ENCODE results near the gene PLA2G6. TPM values are rescaled to one million over a fixed set of nuclear protein-coding genes. Genes with fewer than 3 reads are reported as not detected.

Gene PLA2G6
- total and polyA plus RNA-seq, 2 of the 8 experiments (the other 6 are each of a cell fraction or from before 2014, with no cell fraction given): 13.2 to 21.0 TPM

DNA sequence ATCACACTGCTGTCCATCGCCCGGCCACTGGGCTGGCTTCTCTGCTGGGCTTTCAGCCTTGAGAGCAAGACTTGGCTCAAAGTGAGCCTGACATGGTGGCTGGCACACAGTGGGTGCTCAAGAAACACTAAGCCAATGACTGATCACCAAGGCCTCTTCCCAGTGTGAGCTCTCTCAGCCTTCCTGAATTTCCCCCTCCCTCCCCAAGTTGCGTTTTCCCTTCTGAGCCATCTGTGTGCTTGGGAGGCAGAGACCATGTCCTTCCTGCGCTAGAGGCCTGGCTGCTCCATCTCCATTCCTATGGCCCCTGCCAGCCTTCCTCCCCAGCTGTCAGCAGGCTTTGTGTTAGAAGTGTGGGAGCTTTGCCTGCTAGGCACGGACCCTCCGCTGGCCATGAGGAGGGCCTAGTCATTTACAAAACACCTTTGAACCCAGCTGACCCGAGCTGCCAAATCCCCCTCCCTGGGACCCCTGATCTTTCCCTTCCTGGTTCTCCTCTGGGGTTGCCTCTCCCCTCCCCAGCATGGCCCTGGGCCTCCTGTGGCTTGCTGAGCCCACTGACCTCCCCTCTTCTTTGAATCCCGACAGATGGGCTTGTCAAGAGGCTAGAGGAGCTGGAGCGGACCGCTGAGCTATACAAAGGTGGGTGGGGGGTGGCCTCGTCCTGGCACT, 111.2 kb downstream of the PLA2G6 start:
- H3K36me3 ChIP-seq (ENCODE audit: control insufficient read depth in 2 of 4, insufficient read depth in 4 of 4, low read length in 3 of 4): peaks cover 3 to 20% (median 13%) of the 10 kb centered on the region in 4 experiments; a peak in 7 of 8 replicates
- H3K56ac ChIP-seq (replicated peaks; ENCODE audit: insufficient read length, low read depth, low read length): no peak overlapping the region
- H3K23me2 ChIP-seq (ENCODE audit: low read depth, low read length): no peaks in the 10 kb centered on the region
- H4K5ac ChIP-seq (ENCODE audit: insufficient read length, low read depth, low read length): no peak overlapping the region
- H2AFZ ChIP-seq (ENCODE audit: low read length): no peak overlapping the region
- no peak overlapping the region for H3K4me2 ChIP-seq (ENCODE audit: insufficient read depth in 1 of 2, low read depth in 2 of 2, low read length in 2 of 2)
- H3K9ac ChIP-seq (replicated peaks in 1 of 4; ENCODE audit: extremely low read depth in 1 of 4, low read depth in 3 of 4, low read length in 3 of 4): 0 out of 7 replicates have a peak overlapping the region, but pooled peaks of 1 of the 4 experiments have one; percentile 11
- no peak overlapping the region for H3K14ac ChIP-seq (ENCODE audit: insufficient read length)
- H2BK15ac ChIP-seq (ENCODE audit: low read length): no peak overlapping the region
- H3K18ac ChIP-seq (ENCODE audit: extremely low read depth, low read length): no peak overlapping the region
- no peak overlapping the region for H3K4ac ChIP-seq (replicated peaks; ENCODE audit: insufficient read length, low read depth, low read length)
- H2BK5ac ChIP-seq (ENCODE audit: low read depth, low read length): no peak overlapping the region
- no peak overlapping the region; the same call in 1 of the 2 replicates for H3K27ac ChIP-seq (ENCODE audit: low read depth, low read length)
- no peak overlapping the region for H2BK20ac ChIP-seq (ENCODE audit: low read length)
- no peak overlapping the region for H2BK120ac ChIP-seq (replicated peaks; ENCODE audit: low read depth, low read length)
- no peak overlapping the region for H4K8ac ChIP-seq (ENCODE audit: extremely low read depth, insufficient read depth, low read length)
- no peak overlapping the region for H3K23ac ChIP-seq (ENCODE audit: insufficient read length)
- DNase-seq (ENCODE audit: low read depth in 1 of 2, low spot score in 2 of 2) (no peak), FAIRE-seq (no peak)
- no peaks in the 10 kb centered on the region for H3K79me2 ChIP-seq (ENCODE audit: control insufficient read depth in 1 of 2, insufficient read depth in 2 of 2, low read length in 2 of 2)
- no peak overlapping the region for H2BK12ac ChIP-seq (ENCODE audit: low read depth, low read length)
- H2AK5ac ChIP-seq (ENCODE audit: low read depth, low read length): no peak overlapping the region
- WGBS, 2 experiments (ENCODE audit: extremely low coverage in 1 of 2, insufficient coverage in 1 of 2, insufficient read length in 1 of 2, insufficient replicate concordance in 2 of 2, low coverage in 1 of 2, low lambda C conversion rate in 2 of 2, missing lambda C conversion rate in 1 of 2): 87% methylated on average over 11 of the region's 11 CpGs; no CpG with 5 or more reads in 1 of the 2 experiments
- ChIA-PET POLR2A (ENCODE audit: partially characterized antibody) (interaction anchor here (0.8 to 1.5 kb wide), 4 partner anchors 13 to 107 kb away, joined by 3 to 5 read pairs (median 4); no protein-coding TSS in a partner anchor), CTCF (ENCODE audit: partially characterized antibody) (interaction anchor here (0.7 to 12.5 kb wide), 9 partner anchors 9 to 160 kb away, joined by 3 to 264 read pairs (median 8); partner anchors contain the start of genes PICK1 and SLC16A8)
- H4K91ac ChIP-seq (replicated peaks; ENCODE audit: insufficient read length, low read length): no peak overlapping the region
- peaks cover 0 to 6% of the 10 kb centered on the region in 2 experiments for H4K20me1 ChIP-seq (replicated peaks in 1 of 2; ENCODE audit: control insufficient read depth in 1 of 2, insufficient read depth in 2 of 2, low read length in 2 of 2)
- H3K4me1 ChIP-seq (replicated peaks in 1 of 4; ENCODE audit: control insufficient read depth in 3 of 4, insufficient read depth in 4 of 4, low read length in 3 of 4): no peaks in the 10 kb centered on the region
- H3K9me3 ChIP-seq (ENCODE audit: insufficient read depth in 2 of 2, low read depth in 1 of 2, low read length in 1 of 2): no peaks in the 10 kb centered on the region
- no peaks in the 10 kb centered on the region for H3K27me3 ChIP-seq (replicated peaks in 1 of 4; ENCODE audit: control insufficient read depth in 3 of 4, extremely low read depth in 1 of 4, insufficient read depth in 3 of 4, low read length in 3 of 4)
- TF ChIP-seq YY1 (IDR thresholded peaks at IDR 0.05; ENCODE audit: low read depth, low read length): no peak
- no peak for TF ChIP-seq SIRT6 (IDR thresholded peaks at IDR 0.05; ENCODE audit: low read length)
- TF ChIP-seq, protein P1, sequence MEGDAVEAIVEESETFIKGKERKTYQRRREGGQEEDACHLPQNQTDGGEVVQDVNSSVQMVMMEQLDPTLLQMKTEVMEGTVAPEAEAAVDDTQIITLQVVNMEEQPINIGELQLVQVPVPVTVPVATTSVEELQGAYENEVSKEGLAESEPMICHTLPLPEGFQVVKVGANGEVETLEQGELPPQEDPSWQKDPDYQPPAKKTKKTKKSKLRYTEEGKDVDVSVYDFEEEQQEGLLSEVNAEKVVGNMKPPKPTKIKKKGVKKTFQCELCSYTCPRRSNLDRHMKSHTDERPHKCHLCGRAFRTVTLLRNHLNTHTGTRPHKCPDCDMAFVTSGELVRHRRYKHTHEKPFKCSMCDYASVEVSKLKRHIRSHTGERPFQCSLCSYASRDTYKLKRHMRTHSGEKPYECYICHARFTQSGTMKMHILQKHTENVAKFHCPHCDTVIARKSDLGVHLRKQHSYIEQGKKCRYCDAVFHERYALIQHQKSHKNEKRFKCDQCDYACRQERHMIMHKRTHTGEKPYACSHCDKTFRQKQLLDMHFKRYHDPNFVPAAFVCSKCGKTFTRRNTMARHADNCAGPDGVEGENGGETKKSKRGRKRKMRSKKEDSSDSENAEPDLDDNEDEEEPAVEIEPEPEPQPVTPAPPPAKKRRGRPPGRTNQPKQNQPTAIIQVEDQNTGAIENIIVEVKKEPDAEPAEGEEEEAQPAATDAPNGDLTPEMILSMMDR (IDR thresholded peaks at IDR 0.05; ENCODE audit: control extremely low read depth in 1 of 3, insufficient read depth in 1 of 3, low read depth in 1 of 3, low read length in 3 of 3): no peak
- TF ChIP-seq TEAD4 (IDR thresholded peaks at IDR 0.05; ENCODE audit: low read depth, low read length): no peak
- TF ChIP-seq SP4 (IDR thresholded peaks at IDR 0.05; ENCODE audit: low read length): no peak
- no peak for TF ChIP-seq CBX5 (IDR thresholded peaks at IDR 0.05; ENCODE audit: low read depth, low read length)
- TF ChIP-seq CTBP2 (IDR thresholded peaks at IDR 0.05; ENCODE audit: borderline replicate concordance, insufficient read depth, insufficient read length, low read length): no peak
- no peak overlapping the region for H3K4me3 ChIP-seq (ENCODE audit: extremely low read depth in 1 of 4, insufficient read depth in 2 of 4, low read depth in 3 of 4, low read length in 4 of 4)
- no peaks in the 10 kb centered on the region for H3K79me1 ChIP-seq (ENCODE audit: low read depth, low read length)
